ENCODE results near the gene RGS14. TPM values are rescaled to one million over a fixed set of nuclear protein-coding genes. Genes with fewer than 3 reads are reported as not detected.

RGS14 gene
- total RNA-seq, 2 experiments from 2014 or later = 33.0 to 46.3 TPM

DNA sequence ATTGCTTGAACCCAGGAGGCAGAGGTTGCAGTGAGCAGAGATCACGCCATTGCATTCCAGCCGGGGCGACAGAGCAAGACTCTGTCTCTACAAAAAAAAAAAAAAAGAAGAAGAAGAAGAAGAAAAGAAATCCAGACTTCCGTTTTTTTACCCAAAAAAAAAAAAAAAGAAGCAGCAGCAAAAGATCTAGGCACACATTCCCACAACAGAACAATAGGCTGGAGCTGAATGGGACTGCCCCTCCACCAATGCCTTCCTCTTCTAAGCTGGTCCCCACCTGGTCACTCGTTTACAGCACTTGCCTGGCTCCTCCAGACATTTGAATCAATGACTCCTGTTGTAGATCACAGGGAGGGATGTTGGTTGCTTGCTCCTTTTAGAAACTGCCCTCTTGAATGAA is 4.6 kb upstream of the RGS14 start:
- TF ChIP-seq, protein P1, sequence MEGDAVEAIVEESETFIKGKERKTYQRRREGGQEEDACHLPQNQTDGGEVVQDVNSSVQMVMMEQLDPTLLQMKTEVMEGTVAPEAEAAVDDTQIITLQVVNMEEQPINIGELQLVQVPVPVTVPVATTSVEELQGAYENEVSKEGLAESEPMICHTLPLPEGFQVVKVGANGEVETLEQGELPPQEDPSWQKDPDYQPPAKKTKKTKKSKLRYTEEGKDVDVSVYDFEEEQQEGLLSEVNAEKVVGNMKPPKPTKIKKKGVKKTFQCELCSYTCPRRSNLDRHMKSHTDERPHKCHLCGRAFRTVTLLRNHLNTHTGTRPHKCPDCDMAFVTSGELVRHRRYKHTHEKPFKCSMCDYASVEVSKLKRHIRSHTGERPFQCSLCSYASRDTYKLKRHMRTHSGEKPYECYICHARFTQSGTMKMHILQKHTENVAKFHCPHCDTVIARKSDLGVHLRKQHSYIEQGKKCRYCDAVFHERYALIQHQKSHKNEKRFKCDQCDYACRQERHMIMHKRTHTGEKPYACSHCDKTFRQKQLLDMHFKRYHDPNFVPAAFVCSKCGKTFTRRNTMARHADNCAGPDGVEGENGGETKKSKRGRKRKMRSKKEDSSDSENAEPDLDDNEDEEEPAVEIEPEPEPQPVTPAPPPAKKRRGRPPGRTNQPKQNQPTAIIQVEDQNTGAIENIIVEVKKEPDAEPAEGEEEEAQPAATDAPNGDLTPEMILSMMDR (conservative IDR thresholded peaks at IDR 0.05; ENCODE audit: low read length) = no peak
- TF ChIP-seq EZH2phosphoT487 (IDR thresholded peaks at IDR 0.05; ENCODE audit: borderline replicate concordance, low read depth, low read length) = no peak
- intact Hi-C loops (cut with micrococcal nuclease; ENCODE audit: unreplicated experiment) = no loop called here
- no peak overlapping the region for H3K27ac ChIP-seq (ENCODE audit: low read depth, low read length, poor library complexity, severe bottlenecking)
- no peak overlapping the region for H2AFZ ChIP-seq (ENCODE audit: low read length)
- CTCF ChIA-PET (ENCODE audit: unreplicated experiment) = interaction anchor here (0.6 kb wide), 1 partner anchor 810 kb away, joined by 3 read pairs; no protein-coding TSS in a partner anchor
- H4K20me1 ChIP-seq (ENCODE audit: insufficient read depth, low read length) = peaks cover 7% of the 10 kb centered on the region; the same call in 1 of the 2 replicates
- no peak overlapping the region for H3K4me3 ChIP-seq (ENCODE audit: low read depth, low read length, poor library complexity, severe bottlenecking)
- POLR2A ChIA-PET = interaction anchor here (0.7 to 5.4 kb wide), 3 partner anchors 8 to 91 kb away, joined by 3 to 35 read pairs (median 3); no protein-coding TSS in a partner anchor
- BruUV-seq (replicated peaks) = no TSS peak
- peaks cover 10% of the 10 kb centered on the region for H3K36me3 ChIP-seq (ENCODE audit: insufficient read depth, low read length)
- no peak overlapping the region for H3K4me2 ChIP-seq (ENCODE audit: low read length)
- H3K79me2 ChIP-seq (ENCODE audit: insufficient read depth, low read depth, low read length) = peaks cover 33% of the 10 kb centered on the region
- H3K9me2 ChIP-seq (ENCODE audit: insufficient read depth, low read length) = no peaks in the 10 kb centered on the region
- DNase-seq (ENCODE audit: low spot score) = no peak
- peaks cover 47% of the 10 kb centered on the region for H3K4me1 ChIP-seq (ENCODE audit: insufficient read depth, low read length, poor library complexity, severe bottlenecking)
- peaks cover 8% of the 10 kb centered on the region for H3K9me3 ChIP-seq (ENCODE audit: low read length)

DNA sequence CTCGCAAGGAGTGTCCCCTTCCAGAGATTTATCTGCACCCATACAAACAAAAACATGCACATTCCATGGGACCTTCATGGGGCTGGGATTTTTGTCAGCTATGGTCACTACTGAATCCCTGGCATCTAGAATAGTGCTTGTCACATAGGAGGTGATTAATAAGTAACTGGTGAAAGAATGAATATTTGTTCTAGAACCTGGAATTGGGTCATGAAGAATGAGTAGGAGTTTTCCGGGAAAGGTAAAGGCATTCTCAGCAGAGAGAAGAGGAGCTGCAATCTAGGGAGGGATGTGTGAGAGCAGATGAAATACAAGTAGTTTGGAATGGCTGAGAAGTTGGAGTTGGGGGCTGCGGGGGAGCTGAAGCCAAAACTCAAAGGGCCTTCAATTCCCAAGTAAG is 3.5 kb upstream of the RGS14 start:
- Histone ChIP-seq H3K4me2 (ENCODE audit: low read length) (no peak overlapping the region), H3K27ac (ENCODE audit: low read depth, low read length, poor library complexity, severe bottlenecking) (no peak overlapping the region), H3K79me2 (ENCODE audit: insufficient read depth, low read depth, low read length) (peaks cover 28% of the 10 kb centered on the region), H2AFZ (ENCODE audit: low read length) (no peak overlapping the region), H3K36me3 (ENCODE audit: insufficient read depth, low read length) (peaks cover 5% of the 10 kb centered on the region), H3K4me3 (ENCODE audit: low read depth, low read length, poor library complexity, severe bottlenecking) (no peak overlapping the region), H3K9me2 (ENCODE audit: insufficient read depth, low read length) (no peaks in the 10 kb centered on the region), H3K9me3 (ENCODE audit: low read length) (peaks cover 8% of the 10 kb centered on the region), H3K4me1 (ENCODE audit: insufficient read depth, low read length, poor library complexity, severe bottlenecking) (peaks cover 49% of the 10 kb centered on the region), H4K20me1 (ENCODE audit: insufficient read depth, low read length) (peaks cover 7% of the 10 kb centered on the region; the same call in 1 of the 2 replicates)
- BruUV-seq (replicated peaks) = no TSS peak
- ChIA-PET POLR2A (no interaction called here), CTCF (ENCODE audit: unreplicated experiment) (no interaction called here)
- no peak for DNase-seq (ENCODE audit: low spot score)
- intact Hi-C loops (cut with micrococcal nuclease; ENCODE audit: unreplicated experiment) = no loop called here
- no peak for TF ChIP-seq EZH2phosphoT487 (IDR thresholded peaks at IDR 0.05; ENCODE audit: borderline replicate concordance, low read depth, low read length)
- TF ChIP-seq, protein P1 (conservative IDR thresholded peaks at IDR 0.05; ENCODE audit: low read length) = no peak

DNA sequence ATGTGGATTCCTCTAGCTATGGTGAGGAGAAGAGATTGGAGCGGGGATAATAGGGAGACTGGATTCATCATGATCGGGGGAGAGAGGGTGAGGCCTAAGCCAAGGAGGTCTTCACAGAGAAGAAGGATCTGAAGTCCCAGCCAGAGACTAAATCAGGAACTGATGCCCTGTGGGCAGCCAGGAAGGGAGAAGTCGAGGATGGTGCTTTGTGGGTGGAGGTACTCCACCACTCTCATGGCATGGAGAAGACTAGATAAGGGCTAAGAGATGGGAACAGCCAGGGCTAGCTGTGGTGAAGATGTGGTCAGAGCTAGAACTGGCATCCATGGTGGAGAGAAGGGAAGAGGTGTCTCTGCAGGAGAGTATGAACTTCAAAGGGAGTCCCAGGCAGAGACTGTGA is 3.0 kb upstream of the RGS14 start:
- Histone ChIP-seq H3K4me1 (ENCODE audit: insufficient read depth, low read length, poor library complexity, severe bottlenecking) (peaks cover 49% of the 10 kb centered on the region), H3K27ac (ENCODE audit: low read depth, low read length, poor library complexity, severe bottlenecking) (no peak overlapping the region), H3K9me2 (ENCODE audit: insufficient read depth, low read length) (no peaks in the 10 kb centered on the region), H4K20me1 (ENCODE audit: insufficient read depth, low read length) (peaks cover 7% of the 10 kb centered on the region; the same call in 1 of the 2 replicates), H3K4me3 (ENCODE audit: low read depth, low read length, poor library complexity, severe bottlenecking) (no peak overlapping the region), H2AFZ (ENCODE audit: low read length) (no peak overlapping the region), H3K79me2 (ENCODE audit: insufficient read depth, low read depth, low read length) (peaks cover 24% of the 10 kb centered on the region), H3K4me2 (ENCODE audit: low read length) (no peak overlapping the region), H3K9me3 (ENCODE audit: low read length) (peaks cover 8% of the 10 kb centered on the region), H3K36me3 (ENCODE audit: insufficient read depth, low read length) (peaks cover under 1% of the 10 kb centered on the region)
- ChIA-PET CTCF (ENCODE audit: unreplicated experiment) (no interaction called here), POLR2A (no interaction called here)
- intact Hi-C loops (cut with micrococcal nuclease; ENCODE audit: unreplicated experiment) = no loop called here
- BruUV-seq (replicated peaks) = no TSS peak
- no peak for DNase-seq (ENCODE audit: low spot score)
- no peak for TF ChIP-seq EZH2phosphoT487 (IDR thresholded peaks at IDR 0.05; ENCODE audit: borderline replicate concordance, low read depth, low read length)
- TF ChIP-seq, protein P1 (conservative IDR thresholded peaks at IDR 0.05; ENCODE audit: low read length) = no peak
